ENCODE results near the gene PHF3.
A peak's percentile ranks its signal among the peaks of the same experiment; 100 is the strongest.

PHF3 gene, protein sequence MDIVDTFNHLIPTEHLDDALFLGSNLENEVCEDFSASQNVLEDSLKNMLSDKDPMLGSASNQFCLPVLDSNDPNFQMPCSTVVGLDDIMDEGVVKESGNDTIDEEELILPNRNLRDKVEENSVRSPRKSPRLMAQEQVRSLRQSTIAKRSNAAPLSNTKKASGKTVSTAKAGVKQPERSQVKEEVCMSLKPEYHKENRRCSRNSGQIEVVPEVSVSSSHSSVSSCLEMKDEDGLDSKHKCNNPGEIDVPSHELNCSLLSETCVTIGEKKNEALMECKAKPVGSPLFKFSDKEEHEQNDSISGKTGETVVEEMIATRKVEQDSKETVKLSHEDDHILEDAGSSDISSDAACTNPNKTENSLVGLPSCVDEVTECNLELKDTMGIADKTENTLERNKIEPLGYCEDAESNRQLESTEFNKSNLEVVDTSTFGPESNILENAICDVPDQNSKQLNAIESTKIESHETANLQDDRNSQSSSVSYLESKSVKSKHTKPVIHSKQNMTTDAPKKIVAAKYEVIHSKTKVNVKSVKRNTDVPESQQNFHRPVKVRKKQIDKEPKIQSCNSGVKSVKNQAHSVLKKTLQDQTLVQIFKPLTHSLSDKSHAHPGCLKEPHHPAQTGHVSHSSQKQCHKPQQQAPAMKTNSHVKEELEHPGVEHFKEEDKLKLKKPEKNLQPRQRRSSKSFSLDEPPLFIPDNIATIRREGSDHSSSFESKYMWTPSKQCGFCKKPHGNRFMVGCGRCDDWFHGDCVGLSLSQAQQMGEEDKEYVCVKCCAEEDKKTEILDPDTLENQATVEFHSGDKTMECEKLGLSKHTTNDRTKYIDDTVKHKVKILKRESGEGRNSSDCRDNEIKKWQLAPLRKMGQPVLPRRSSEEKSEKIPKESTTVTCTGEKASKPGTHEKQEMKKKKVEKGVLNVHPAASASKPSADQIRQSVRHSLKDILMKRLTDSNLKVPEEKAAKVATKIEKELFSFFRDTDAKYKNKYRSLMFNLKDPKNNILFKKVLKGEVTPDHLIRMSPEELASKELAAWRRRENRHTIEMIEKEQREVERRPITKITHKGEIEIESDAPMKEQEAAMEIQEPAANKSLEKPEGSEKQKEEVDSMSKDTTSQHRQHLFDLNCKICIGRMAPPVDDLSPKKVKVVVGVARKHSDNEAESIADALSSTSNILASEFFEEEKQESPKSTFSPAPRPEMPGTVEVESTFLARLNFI (N-terminal part only)

DNA sequence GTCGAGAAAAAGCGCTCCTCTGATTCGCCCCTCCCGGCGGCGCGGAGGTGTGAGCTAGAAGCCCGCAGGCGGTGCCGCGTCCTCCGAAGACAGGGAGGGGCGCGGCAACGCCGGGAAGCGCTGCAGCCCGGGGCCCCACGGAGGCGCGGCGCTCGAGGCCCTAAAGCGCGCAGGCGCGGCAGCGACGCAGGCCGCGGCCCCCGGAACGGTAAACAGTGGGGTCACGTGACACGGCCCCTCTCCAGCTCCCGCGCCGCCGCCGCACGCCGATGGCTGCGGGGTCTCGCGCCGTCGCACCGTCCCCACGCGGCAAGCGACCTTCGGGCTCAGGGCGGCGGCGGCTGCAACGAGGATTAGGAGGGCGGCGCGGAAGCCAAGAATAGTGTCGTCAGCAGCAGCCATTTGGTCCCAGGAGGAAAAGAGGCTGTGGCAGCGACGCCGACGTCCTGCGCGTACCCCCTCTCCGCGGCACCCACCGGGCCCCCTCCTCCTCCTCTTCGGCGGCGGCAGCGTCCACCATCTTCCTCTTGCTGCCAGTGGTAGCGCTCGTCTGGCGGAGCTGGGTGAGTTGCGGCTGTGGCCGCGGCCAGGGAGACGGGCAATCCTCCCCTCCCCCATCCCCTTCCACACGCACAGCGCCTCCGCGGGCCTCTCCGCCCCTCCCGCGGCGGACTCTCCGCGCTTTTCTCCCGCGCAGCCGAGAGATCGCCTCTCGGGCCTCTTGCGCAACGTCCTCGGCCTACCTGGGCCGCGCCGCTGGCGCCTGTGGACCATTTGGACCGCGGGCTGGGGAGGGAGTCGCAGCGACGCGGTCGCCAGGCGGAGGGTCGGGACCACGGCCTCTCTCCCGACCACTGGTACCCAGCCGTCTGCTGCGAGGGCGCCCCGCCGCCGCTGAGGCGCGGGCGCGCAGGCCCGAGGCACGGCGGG lies at the start of gene PHF3:
TSS of gene PHF3 (plus strand) at position 215 of the 930 bp plus-strand sequence. CDS start 10,750 bp downstream, outside the sequence.
- DNase-seq = peak; percentile 75

DNA sequence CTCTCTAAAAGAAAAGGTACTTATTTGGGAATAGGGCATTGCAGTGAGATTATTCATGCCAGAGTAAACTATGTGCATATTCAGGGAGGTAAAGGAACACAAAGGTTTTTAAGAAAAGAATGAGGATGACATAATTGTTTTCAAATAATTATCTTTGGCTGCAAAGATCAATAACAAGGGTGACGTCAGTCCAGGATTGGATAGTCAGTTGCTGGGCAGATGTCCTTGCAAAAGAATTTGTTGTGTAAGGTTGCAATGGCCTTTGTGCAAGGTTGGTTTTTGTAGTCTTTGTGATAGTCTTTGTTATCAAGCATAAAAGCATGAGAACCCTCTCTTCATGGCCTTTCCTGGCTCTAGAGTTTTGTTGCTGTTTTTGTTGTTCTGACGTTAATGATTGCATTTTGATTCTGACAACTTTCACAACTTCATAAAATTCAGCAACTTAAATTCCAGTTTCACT lies 45.6 kb upstream of the PHF3 start:
- no peak for DNase-seq

DNA sequence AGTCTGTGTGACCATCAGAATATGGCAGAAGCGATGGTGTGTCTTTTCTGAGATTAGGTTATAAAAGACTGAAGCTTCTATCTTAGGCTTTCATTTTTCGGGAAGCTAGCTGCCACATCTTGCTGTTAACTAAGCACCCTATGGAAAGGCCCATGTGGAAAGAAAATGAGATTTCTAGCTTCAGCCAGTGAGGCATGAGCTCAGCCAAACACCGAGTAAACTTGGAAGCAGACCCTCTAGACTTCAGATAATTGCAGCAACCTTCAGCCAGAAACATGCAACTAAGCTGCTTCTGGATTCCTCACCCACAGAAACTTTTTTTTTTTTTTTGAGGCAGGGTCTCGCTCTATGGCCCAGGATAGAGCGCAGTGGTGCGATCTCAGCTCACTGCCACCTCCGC lies 42.7 kb upstream of the PHF3 start:
- DNase-seq = no peak

DNA sequence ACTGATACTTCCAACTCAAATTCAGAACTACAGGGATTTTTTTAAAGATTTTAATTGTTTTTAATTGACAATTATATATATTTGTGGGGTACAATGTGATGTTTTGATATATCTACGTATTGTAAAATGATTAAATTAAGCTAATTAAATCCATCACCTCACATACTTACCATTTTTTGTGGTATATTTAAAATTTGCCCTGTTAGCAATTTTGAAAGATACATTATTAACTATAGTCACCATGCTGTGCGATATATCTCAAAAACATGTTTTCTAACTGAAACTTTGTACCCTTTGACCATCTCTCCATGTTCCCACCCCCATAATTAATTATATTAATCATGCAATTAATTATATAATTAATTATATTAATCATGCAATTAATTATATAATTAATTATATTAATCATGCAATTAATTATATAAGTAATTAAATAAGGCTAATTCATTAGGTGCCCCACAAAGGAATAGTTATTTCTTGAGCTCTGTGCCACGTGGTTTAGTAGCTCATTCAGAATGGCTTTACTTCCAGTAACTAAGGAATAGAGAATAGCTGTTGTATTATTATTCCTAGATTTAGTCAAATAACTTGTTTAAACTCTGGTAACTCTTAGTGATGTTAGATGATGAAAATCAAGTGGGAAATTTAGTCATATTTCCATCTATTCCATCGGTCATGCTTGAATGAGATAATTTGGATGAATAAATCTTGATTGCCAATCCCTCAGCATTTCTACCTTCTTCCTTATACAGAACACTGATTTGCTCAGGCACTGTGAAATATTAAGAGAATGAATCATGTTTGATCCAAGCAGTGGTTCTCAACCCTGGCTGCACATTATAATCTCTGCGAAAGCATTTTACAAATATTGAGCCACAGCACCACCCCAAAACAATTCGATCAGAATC lies 38.2 kb upstream of the PHF3 start:
- DNase-seq = no peak

DNA sequence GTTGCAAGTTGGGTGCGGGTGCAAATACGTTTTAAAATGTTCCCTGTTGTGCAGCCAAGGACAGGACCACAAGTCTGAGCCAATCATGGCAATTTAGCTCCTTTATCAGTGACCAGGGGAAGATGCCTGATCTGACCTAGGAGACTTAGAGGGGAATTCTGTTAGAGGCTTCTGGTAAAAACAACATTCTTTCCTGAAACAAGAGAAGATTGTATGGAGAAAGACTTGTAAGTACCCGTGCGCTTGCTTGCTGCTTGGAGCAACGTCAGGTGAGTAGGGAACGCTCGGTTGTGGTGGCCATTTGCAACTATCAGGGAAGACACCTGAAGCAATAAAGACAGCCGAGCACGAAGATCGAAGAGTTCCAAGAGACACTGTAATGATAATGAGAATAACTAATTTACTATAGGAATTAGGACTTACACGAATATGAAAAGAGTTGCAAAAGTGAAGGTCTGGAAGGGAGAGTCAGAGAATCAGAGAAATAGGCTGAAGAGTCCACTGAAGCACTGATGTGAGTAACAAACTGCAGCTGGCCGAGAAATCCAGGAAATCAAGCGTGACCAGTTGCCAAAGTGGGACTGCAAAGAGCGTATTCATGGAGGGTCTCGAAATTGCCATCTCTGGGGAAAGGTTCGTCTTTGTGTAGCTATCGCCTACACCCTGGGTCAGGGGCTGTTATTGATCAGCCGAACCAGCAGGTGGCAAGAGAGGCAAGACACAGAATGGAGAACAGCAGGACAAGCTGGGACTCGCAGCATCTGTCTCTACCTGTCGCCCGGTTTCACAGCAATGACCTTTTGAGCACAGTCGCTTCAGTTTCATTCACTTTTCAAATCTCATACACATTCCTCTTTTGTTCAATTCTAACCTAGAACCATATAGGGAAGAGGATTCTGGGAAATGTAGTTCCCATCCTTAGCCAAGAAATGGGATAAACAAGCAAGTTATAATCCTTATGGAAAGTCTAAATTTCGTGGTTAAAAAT lies 37.3 kb upstream of the PHF3 start:
- DNase-seq = peak; percentile 75

DNA sequence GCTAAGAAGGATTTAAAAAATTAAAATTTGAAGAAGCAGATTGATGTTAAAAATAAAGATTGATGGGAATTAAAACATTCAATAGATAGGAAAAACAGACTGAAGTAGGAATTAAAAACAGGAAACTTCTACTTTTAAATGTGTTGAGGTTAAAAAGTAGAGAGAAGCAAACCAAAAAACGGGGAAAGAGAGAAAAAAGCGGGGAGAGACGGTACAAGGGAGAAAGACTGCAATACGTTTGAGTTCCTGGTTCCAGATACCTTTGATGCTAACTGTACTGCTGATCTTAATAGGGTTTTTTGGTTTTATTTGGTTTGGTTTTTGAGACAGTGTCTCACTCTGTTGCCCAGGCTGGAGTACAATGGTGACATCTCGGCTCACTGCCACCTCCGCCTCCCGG lies 36.4 kb upstream of the PHF3 start:
- DNase-seq = no peak

DNA sequence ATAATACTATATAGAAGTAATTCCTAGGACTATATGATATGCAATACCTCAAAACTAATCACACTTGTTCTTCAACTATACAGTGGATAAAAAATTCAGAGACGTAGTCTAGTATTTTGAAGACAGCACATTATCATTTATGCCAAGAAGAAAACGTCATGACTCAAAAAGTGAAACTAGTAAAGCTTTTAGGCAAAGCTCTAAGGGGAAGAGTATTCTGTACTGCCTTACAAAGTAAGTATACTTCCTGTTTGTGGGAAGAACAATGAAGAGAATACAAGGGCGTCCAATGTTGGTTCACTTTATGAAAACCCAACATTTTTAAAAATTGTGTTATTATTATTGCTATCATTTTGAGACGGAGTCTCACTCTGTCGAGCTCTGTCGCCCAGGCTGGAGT lies 35.5 kb upstream of the PHF3 start:
- no peak for DNase-seq

DNA sequence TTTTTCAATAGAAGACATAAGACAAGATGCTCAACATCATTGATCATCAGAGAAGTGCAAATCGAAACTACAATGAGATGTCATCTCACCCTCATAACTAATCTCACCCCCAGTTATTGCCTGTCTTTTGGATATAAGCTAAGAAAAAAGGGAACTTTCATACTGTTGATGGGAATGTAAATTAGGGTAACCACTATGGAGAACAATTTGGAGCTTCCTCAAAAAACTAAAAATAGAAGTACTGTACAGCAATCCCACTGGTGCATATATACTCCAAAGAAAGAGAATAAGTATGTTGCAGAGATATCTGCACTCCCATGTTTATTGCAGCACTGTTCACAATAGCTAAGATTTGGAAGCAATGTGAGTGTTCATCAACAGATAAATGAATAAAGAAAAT lies 26.4 kb upstream of the PHF3 start:
- DNase-seq = no peak

DNA sequence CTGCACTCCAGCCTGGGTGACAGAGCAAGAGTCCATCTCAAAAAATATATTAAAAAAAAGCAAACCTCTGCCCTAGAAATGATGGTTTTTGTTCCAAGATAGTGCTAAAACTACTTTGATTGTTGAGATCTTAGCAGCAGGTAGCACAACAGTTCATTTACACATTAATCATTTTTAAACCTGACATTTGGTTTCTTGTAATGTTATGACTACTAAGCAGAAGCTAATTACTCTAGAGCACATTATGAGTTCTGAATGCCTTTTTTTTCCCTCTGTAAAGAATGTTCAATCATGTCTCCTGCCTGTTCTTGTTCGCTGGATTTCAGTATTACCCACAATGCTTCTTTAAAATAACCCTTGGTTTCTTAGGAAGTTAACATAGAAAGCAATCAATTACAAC lies 24.7 kb upstream of the PHF3 start:
- no peak for DNase-seq

DNA sequence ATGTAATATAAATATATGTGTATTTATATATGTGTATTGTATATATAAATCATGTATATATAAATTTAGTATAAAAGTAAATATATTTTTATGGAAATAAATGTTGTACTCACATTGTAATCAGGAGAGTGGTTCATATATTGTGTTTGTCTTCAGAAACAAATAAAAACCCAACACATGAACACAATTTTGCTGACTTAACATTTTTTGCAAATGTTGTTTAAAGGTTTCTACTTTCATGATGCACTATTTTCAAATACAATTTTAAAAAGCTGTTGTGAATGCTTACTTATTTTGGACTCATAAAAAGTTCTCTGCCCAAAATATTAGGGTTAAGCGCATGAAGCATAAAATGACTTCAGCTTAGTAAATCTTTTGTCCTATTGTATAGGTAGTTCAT lies 24.0 kb upstream of the PHF3 start:
- no peak for DNase-seq

DNA sequence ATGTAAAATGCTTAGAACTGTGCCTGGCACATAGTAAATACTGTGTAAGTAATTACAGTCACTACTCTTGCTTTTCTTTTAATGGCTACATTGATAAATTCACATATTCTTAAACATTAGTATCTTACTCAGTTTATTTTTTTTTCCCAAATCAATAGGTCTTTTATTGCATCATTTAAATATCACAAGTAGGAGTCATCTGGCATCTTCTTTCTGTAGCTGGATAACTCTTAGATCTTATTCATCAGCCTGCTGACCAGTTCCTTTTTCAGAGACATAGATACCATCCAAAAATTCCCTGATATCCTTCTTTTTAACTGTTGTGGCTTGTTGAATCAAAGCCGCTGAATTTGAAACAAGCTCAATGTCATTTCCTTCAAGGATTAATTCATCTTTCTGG lies 20.0 kb upstream of the PHF3 start:
- no peak for DNase-seq

DNA sequence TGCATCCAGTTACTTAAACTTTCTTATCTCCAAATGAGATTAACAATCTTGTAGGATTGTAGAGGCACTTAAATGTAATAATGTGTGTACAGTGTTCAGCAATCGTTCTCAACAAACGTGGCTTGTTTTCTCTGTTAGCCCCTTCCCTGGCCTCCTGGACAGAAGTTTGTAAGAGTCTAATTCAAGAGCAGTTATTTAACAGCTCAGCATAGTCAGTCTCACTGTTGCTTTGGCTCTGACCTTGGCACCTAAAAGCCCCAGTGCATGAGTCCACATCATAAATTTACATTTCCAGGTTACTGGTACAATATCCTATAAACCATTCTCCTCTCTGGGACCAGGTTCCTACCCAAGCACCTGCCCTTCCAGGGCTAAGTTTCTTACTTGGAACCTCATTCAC lies 11.5 kb upstream of the PHF3 start:
- DNase-seq = no peak

DNA sequence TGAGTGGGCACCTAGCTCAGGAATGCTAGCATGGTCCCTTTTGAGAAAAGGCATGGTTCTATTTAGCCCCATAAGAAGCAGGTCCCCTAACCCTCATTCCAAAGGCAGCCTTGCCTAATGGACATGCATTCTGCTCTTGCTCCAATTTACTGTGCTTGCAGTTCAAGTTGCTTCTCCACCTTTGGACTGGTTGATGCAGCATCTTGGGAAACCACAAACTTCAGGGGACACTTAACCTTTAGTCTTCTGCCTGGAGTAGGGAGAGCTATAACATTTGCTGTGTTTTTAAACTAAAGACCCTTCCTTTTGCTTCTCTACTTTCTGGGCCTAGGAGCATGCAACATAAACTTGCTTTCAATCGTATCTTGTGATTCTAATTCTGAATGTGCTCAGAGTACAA lies 5.1 kb upstream of the PHF3 start:
- no peak for DNase-seq

DNA sequence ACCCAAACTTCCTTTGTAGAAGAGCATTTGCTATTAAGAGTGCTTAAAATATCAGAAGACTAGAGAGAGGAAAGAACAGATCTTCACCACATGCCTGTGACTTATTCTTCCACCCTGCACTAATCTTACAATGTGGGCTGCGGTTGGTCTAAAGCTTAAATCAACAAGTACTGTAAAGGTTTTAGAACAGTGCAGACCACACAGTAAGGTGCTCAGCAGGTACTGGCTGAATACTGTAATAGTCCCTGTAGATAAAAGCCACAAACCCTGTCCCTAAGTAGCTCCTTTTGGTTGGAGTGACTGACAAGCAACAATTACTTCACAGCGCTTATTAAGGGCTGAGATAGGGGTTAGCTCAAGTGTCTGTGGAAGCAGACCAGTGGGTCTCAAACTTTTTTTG lies 972 bp upstream of the PHF3 start:
- no peak for DNase-seq

DNA sequence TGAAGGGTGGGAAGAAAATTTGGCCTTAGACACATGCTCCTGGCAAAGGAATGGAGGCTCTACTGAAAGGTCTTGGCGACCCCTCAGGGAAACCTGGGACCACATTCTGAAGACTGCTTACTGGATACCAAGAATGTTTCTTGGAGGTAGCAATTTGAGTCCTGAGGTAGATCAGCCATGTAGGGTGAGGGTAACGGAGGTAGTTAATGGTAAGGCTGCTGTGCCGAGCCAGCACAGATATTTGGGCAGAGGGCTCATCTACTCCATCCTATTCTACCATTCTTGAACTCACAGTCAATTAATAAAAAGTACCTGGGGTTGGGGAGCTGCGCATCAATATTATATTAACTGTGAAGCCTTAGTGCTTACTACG lies 401 bp upstream of the PHF3 start:
- peak; percentile 75 for DNase-seq

DNA sequence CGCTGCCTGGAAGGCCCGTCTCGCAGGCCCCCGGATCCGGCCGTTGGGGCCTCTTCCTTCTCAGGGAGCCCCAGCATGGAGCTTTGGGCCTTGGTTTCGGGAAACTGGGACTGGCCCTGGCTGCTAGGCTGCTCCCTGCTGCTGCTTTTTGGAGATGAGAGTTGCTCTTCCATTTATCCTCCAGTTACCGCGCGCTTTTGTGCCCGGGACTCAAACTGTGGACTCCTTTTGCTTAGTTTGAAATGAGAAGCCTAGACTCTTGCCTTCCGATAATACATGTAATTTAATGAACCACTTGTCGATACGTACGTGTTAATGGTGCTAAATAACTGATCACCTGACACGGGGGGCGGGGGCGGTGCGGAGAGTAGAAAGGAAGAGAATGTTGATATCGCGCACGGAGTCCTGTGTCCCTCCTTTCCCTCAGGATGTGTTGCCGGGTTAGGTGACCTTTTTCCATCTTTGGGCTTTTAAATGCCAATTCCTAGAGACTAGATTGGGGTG lies 968 bp downstream of the PHF3 start:
- peak; percentile 25 for DNase-seq

DNA sequence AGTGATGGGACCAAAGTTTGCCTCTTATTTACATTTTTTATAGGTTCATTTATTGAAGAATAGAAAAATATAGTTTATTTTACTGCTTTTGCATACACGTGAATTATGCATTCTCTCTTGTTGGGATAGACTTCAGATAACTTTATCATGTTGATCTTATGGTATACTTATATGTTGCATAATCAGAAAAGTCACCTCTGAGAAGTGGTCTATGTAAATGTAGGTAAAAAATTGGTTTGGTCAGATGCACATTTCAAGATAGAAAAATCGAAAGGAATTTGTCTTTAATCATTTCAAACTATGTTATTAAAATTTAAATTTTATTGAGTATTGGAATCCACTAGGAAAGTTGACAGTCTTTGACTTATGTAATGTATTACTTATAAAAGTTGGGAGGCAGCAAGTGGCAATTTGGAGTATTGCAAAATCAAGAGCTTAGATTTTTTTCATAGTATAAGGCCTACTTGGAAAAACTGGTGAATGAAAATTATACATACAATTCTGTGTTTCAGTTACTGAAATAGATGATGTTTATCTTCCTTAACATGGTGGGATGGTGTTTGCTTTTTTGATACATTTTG lies 2.4 kb downstream of the PHF3 start:
- DNase-seq = no peak

DNA sequence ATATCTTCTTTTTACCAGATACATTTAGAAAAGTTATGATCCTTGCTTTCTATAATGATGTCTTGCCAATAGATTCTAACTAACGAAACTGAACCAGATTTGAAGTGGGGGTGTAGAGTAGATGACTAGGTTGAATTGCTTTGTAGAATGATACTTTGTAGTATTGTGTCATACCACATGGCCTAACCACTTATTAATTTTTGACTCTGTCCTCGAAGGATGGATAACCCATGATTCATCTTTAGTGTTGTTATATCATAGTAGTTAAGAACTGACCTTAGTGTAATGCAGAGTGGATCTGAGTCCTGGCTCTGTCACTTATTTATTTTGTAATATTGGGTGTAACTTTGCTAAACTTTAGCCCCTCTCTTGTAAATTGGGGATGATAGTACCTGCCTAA lies 4.5 kb downstream of the PHF3 start:
- no peak for DNase-seq

DNA sequence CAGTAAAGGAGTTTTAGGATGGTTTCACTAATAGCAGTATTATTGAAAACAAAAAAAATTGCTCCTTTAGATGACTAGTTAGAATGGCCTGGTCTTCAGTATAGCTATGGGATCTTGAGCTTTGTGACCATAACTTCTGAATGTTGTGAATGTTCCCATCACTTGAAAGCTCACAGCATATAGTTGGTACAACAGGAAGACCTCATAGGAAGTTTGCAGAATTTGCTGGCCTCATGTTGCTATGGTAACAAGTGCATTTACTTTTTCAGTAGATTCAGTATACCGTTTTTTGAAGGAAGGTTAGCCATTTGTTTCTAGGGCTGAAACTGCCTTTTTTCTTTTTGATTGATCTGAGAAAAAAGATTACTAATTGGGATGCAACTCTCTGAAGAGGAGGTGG lies 8.3 kb downstream of the PHF3 start:
- no peak for DNase-seq
